ENCODE data around the gene PA2G4.

Gene PA2G4

DNA sequence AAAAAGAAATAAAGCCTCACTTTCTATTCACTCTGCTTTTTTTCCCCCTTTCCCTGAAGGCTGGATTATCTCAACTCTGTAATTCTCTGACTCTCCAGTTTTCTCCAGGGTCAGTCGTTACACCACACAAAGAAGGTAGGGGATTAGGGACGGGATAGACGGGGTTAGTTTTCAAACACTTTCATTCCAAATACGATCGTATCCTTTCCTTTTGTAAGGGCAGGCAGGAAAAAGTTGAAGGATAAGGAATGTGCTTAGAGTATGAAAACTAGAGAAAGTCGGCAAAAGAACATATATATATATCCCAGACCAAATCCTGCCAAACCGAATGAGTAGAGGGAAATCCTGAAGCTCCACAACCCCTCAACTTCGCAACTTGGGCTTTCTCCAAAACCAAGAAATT lies 23.1 kb downstream of the PA2G4 start:
- DNase-seq, result no peak

DNA sequence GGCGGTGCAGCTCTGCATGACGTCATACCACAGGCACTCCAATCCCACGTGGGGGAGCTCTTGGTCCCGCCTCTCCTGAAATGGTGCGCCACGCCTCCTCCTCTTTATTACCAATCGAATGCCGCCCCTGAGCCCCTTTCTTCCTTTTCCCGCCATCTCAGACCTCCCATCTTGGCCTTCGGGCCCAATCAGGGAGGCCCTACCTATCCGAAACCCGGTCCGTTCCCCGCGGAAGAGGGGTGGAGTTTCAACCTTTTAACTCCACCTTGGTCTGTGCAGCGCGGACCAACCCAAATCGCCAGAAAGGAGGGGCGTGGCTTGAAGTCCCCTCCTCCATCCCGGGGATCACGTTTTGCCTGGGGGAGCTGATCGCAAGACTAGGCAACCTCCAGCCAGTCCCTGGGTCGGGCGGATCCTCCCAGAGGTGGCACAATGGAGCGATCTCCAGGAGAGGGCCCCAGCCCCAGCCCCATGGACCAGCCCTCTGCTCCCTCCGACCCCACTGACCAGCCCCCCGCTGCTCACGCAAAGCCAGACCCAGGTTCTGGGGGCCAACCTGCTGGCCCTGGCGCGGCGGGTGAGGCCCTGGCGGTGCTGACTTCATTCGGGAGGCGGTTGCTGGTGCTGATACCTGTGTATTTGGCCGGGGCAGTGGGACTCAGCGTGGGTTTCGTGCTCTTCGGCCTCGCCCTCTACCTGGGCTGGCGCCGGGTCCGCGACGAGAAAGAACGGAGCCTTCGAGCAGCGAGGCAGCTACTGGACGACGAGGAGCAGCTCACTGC lies 23.7 kb downstream of the PA2G4 start, which contains the start of gene ESYT1:
Gene ESYT1 (plus strand): TSS at position 380 of the 782 bp plus-strand sequence. CDS start 53 bp downstream, at position 433.
- peak; percentile 96 for DNase-seq

DNA sequence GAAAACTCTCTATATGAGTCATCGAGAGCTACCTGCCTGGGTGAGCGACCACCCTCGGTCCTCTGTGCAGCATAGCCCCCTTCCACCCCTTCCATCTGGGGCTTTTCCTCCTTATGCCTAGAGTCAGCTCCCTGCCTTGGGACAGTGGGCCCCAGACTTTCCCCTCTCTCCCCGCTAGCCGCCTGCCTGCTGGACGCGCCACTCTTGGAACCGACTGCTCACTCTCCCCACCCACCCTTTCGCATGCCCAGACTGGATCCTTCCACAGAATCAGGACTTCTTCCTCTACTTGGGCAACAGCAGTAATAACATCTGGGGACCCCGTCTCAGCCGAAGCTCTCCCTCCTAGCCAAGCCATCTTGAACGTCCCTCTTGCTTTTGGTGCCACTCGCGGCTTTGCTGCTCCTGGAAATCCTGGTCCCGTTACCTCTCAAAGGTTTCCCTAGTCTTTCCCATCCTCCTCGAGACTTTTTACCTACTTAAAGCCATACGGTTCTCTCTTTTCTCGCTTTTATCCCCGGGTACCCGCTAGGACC lies 24.4 kb downstream of the PA2G4 start:
- DNase-seq, result no peak

DNA sequence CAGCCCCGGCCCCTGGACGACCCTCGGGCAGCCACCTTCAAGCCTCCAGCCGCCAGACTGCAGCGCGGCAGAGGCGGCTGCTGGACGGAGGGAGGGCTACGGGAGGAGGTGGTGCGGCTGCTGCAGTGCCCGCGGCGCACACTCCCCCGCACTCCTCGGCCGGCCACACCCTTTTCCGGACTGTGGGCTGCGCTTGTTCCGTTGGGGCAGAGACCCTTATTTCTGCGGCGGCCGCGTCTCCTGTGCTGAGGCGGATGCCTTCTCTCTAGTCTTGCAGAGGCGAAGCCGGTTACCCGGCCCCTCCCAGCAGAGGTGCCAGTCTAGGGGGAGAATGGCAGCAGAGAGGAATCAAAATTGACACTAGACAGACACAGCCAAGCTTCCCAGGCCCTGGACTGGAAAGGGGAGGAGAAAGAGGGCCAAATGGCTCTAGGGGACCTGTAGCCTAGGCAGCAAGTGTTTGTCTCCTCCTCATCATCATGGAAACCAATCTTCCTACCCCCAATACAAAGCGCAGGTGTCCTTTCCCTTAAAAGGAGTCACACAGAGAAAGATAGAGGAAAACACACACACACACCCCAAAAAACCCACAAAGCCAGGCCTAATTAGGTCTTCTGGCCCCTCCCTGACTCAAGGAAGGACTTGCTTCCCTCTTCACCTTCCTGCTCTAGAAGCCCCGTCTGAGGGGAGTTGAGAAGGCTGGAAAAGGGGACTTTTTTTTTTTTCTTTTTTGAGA lies 25.0 kb downstream of the PA2G4 start:
- peak; percentile 81 for DNase-seq

DNA sequence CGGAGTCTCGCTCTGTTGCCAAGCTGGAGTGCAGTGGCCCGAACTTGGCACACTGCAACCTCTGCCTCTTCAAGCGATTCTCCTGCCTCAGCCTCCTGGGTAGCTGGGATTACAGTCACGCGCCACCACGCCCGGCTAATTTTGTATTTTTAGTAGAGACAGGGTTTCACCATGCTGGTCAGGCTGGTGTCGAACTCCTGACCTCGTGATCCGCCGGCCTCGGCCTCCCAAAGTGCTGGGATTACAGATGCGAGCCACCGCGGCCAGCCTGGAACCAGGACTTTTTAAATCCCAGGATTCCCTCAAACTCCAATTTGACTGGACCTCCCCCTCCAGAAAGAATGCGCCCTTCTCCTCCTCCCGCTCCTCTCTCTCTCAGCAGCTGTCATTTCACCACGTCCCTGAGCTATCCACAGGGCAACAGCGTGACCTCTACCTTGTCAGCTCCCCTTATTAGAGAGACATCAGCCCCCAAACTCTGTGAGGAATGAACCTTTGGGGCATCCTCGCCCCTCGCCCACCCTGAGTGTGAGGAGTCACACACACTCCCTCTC lies 25.7 kb downstream of the PA2G4 start:
- no peak for DNase-seq

DNA sequence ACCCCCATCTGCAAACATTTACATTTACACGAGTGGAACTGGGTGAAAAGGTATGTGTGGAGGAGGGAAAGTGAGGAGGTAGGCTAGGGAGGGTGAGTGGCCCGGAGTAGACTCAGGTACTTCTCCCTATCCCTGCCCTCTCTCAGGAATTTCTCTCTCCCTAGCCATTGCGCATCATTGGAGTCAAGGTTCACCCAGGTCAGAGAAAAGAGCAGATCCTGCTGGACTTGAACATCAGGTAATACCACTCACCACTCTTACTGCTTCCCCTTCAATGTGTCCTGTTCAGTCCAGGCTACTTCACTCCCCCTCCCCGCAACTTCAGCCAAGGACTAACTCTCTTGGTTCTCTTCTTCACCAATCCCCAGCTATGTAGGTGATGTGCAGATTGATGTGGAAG lies 26.5 kb downstream of the PA2G4 start:
- DNase-seq, result no peak

DNA sequence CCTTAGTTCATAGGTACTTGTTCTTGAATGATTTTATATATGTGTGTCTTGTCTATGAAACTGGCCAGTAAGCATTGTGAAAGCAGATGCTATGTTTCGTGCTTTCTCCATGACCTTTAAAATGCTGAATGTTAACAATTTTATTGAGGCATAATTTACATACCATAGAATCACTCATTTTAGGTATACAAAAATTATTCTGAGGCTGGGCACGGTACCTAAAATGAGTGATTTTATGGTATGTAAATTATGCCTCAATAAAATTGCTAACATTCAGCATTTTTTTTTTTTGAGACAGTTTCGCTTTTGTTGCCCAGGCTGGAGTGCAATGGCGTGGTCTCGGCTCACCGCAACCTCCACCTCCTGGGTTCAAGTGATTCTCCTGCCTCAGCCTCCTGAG lies 30.5 kb downstream of the PA2G4 start:
- DNase-seq, result no peak

DNA sequence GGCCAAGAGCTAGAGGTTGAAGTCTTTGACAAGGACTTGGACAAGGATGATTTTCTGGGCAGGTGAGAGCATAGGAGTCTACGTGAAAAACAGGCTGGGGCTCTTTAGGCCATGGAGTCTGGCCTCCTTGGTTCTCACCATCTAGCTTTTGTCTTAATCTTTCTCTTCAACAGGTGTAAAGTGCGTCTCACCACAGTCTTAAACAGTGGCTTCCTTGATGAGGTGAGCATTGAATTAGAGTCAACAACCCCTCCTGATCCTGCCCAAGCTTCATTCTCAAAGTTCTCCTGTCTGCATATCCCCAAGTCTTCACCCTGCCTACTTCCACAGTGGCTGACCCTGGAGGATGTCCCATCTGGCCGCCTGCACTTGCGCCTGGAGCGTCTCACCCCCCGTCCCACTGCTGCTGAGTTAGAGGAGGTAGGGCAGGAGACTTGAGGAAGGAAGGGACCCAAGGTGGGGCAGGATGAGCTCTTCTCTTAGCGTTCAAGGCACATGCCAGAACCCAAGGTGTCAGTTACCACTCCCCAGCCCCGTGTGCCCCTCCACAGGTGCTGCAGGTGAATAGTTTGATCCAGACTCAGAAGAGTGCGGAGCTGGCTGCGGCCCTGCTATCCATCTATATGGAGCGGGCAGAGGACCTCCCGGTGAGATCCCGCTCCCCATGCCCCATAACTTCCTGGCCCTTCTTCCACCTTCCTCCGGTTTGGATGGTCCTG lies 33.7 kb downstream of the PA2G4 start:
- no peak for DNase-seq

DNA sequence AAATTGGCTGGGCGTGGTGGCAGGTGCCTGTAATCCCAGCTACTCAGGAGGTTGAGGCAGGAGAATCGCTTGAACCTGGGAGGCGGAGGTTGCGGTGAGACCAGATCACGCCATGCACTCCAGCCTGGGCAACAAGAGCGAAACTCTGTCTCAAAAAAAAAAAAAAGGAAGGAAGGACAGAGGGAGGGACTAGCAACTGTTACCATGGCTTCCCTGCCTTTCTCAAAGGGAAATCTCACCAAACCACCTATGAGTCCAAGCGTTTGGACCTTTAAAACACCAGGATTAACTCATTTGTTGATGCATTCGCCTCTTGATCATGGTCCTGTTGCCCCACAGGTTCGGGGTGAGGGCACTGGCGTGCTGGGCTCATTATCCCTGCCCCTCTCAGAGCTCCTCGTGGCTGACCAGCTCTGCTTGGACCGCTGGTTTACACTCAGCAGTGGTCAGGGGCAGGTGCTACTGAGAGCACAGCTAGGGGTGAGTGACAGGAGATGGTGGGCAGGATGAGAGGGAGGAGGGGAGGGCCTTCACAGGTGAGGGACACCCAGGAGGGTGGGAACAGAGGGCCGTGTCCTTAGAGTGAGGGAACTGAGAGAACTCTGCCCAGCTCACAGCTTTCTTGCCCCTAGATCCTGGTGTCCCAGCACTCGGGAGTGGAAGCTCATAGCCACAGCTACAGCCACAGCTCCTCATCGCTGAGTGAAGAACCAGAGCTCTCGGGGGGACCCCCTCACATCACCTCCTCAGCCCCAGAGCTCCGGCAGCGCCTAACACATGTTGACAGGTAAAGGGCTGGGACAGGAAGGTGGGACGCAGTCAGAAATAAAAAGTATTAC lies 37.8 kb downstream of the PA2G4 start:
- no peak for DNase-seq

DNA sequence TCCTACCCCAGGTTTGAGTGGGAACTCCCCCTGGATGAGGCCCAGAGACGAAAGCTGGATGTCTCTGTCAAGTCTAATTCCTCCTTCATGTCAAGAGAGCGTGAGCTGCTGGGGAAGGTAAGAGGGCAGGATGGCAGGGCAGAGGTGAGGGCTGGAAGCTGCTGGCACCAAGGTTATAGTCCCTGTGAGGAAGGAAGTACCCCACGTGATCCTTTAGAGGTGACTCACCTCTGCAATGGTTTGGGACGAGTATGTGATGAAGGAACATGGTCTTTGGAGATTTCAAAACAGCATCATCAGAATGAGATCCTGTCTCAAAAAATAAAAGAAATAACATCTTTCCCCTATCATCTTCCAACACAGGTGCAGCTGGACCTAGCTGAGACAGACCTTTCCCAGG lies 38.9 kb downstream of the PA2G4 start:
- DNase-seq, result no peak

DNA sequence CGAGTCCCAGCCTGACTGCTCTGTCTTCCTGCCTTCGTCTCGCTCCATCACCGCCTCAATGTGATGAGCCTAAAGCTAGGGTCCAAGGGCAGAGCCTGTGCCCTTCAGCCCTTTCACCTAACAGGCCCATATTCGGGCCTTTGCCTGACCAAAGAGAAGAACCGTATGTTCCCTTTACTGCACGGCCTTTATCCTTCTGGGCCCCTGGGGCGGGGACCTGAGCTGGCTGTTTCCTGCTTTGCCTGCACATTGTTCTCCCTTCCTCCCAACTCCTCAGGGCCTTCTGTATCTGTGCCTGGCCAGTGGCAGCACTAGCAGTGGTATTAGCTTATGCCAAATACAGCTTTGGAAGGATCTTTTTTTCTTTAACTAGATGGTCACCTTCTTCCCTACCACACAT lies 39.5 kb downstream of the PA2G4 start:
- no peak for DNase-seq

DNA sequence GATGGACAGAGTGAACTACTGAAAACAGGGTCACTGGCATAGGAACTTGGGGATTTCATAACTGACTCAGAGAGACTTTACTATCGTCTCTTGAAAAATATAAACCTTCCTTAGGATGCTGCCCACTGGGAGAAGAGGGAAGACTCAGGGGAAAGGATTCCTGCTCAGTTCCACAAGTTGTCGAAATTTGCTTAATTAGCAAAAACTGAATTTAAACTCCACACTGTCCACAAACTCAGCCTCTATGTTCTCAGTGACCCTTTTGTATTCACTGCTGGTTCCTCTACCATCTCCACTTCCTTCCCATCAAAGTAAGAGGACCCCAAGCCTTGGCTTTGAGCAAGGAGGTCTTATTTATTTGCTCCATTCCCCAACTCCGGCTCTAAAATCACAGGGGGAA lies 40.9 kb downstream of the PA2G4 start:
- no peak for DNase-seq

DNA sequence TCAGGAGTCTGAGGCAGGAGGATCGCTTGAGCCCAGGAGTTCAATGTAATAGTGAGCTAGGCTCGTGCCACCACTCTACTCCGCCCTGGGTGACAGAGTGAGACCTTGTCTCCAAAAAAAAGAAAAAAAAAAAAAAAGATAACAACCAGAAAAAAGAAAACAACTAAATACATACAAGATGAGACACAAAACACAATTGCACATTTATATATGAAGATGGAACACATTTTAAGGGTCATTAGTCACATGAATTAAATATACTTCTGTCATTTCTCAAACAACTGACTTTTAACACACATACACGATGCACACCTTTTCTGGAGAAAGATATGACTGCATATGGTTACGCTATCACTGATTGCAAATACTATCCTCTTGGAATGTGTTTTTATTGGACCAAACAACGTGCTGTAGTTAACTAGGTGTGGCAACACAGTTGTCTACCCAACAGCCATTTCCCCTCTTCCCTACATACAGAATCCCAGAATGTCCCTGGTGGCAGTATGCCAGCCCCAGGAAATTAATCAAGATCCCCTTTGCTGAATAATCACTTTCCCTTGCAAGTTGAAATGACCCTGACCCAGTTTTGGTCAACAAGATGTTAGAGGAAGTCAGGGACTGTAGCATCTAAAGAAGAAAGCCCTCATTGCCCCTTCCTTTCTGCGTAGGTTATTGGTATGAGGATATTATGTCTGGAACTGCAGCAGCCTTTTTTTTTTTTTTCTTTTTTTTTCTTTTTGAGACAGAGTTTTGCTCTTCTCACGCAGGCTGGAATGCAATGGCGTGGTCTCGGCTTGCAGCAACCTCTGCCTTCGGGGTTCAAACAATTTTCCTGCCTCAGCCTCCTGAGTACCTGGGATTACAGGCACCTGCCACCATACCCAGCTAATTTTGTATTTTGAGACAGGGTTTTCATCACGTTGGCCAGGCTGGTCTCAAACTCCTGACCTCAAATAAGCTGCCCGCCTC lies 42.4 kb downstream of the PA2G4 start:
- DNase-seq, result no peak

DNA sequence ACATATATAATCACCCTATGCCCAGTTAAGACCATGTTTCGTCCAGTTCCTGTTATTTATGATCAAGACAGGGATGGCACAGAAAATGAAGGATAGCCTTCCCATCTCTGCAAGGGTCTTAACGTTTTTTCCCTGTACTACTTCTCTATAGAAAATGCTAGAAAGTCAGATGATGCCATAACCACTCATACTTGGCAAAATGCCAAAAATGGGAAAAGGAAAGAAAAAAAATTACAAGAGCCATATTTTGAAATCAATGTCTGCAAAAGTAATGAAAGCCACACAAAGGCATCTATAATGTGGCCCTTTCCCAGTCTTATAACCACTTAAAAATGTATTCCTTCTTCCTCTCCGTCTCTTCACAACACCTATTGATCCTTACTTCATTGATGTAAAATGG lies 46.2 kb downstream of the PA2G4 start:
- DNase-seq, result no peak

DNA sequence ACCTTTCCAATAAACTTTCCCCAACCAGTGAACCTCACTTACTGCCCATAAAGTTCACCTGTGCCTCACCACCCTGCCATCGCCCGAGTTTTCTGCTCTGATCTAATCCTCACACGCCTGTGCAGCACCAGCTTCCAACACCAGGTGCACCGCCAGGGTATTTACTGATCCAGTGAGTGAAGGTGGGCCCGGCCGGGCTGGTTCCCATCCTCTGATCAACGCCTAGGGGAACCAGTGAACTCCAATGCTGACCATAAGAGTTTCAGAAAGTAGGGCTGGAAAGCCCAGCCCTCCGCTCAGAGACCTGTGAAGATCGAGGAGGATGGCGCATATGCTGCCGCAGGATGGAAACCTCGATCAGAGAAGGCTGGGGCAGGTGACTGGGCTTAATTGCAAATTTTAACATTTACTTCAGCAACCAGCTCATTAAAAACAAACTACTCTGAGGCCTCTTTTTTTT lies 47.3 kb downstream of the PA2G4 start:
- DNase-seq, result no peak

DNA sequence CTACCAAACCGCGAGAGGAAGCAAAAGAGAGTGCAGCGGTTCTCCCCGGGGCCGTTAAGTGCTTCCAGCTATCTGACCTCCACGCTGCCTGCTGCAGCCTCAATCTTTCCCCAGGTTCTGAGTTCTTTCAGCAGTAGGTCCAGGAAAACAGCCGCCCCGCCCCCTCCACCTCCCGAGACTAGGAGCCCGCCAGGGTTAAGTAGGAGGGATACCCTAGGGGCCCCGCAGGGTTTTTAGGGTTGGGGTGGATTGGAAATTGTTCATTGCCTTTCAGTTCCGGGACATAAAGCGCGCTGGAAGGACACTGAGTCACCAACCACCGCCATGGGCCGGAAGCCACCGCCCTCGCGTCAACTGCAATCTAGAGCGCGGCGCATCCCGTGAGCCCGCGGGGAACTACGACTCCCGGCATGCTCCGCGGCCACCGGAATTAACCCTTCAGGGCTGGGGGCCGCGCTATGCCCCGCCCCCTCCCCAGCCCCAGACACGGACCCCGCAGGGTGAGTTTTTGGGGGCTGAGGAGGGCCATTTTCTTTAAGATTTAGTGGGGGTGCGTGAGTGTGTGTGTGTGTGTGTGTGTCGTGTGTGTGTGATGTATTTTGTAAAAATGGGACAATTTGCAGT lies 47.9 kb downstream of the PA2G4 start, which contains the start of gene MYL6B:
Gene MYL6B (plus strand): TSS at position 456 of the 624 bp plus-strand sequence. CDS start 1,332 bp downstream, outside the sequence.
- DNase-seq, result peak; percentile 94

DNA sequence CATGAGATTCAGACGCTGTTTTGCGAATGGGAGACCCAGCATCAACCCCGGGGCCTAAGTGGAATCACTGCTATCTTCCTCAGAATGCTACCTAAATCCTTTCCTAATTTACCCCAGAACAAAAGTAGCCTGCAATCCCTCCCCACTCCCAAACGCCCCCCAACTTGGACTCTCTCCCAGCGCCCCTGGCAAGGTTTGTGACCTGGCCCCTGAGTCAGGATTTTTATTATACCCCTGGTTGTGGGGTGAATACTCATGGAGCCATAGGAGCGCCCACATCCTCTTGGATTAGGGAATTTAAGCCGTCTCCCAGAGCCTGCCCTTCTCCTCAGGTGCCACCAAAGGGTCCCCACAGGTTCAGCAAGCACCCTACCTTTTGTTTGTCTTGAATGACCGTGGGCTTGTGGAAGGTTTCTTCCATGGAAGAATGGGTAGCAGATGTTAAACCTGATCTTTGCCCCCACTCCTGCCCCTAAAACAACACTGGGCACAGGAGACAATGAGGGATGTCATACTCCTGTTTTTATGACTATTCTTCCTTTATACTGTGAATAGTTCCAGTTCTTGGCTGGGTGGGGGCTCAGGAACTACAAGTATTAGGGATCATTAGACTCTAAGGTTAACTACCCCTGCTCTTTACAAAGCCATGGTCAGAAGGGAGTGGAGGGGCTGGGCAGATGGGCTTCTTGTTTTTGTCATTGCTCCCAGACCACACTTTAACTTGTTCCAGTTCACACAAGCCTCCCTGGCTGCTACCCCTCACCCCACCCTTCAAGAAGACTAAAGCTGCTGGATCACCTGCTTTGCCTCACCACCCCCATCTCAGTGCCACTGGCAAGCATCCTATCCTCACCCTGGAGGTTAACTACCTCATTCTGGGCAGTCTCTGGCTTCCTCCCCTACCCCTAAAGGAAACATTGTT lies 48.7 kb downstream of the PA2G4 start:
- DNase-seq, result no peak

DNA sequence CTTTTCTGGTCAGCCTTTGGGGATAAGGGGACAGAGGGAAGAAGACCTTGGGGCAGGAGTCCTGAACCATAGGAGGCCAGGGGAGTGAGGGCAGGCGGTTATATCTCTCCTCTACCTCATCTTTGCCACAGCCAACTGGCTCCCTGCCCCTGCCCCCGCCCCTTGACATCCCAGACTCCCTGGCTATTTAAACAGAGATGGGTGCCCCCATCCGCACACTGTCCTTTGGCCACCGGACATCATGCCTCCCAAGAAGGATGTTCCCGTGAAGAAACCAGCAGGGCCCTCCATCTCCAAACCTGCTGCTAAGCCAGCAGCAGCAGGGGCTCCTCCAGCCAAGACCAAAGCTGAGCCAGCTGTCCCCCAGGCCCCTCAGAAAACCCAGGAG lies 49.3 kb downstream of the PA2G4 start:
- DNase-seq, result no peak

DNA sequence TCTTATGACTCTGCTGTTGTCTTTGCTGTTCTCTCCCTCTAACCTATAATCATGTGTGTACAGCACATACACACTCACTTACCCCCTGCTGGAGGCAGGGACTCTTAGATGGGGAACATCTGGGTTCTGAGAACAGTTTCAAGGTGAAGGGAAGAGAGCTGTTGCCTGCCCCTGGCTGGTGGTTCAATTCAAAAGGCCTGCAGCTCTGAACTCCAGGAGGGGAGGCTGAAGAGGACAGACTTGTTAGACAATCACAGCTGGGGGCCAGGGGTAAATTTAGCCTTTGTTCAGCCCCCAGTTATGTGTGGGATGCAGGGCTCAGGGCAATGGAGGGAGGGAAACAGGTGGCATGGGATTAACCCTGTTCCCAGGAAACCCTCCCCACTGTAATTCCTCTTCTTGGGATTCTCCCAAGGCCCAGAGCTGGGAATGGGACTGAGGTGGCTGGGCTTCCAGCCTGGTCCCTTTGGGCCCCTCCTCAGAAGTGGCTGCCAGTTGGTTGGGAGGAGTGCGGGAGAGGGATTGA lies 50.0 kb downstream of the PA2G4 start:
- no peak for DNase-seq
